Measurements from ENCODE around the gene CEP72.

GRCh38 chr5:666816-667498 lies 54.8 kb downstream of the CEP72 start:
- no peak for TF ChIP-seq EZH2 (IDR thresholded peaks at IDR 0.05; ENCODE audit: low read length, unreplicated experiment)
- no peak for TF ChIP-seq CTCF (conservative IDR thresholded peaks at IDR 0.05; ENCODE audit: low read depth, low read length)
